RPMI8226 (cell line): ENCODE data around the gene MAP4K1.

Experiments
- DNase-seq: peaks from one replicate; pipeline ENCODE4 v3.0.0-alpha.2; 2015

MAP4K1 gene

GRCh38 chr19:38617764-38618589, at the start of gene MAP4K1:
MAP4K1 (minus strand) TSS chr19:38617953; CDS start chr19:38617895, 58 bp downstream.
- peak; percentile 80 for DNase-seq

GRCh38 chr19:38666663-38667511, 49.1 kb upstream of the MAP4K1 start:
- DNase-seq, result no peak

- no peak for DNase-seq
These were observed 48.4 kb upstream of the MAP4K1 start for GRCh38 chr19:38665950-38666662.

- DNase-seq, result no peak
These were observed 47.6 kb upstream of the MAP4K1 start for GRCh38 chr19:38665219-38665931.

GRCh38 chr19:38664503-38665211, 46.9 kb upstream of the MAP4K1 start:
- DNase-seq, result no peak

- no peak for DNase-seq
These were observed 46.3 kb upstream of the MAP4K1 start for GRCh38 chr19:38663957-38664502.

GRCh38 chr19:38663156-38663651, 45.5 kb upstream of the MAP4K1 start:
- DNase-seq, result no peak

GRCh38 chr19:38662537-38663155, 44.9 kb upstream of the MAP4K1 start:
- DNase-seq, result no peak

- DNase-seq, result no peak
These were observed 44.2 kb upstream of the MAP4K1 start for GRCh38 chr19:38661996-38662395.

GRCh38 chr19:38661136-38661535, 43.4 kb upstream of the MAP4K1 start:
- DNase-seq, result no peak

GRCh38 chr19:38660724-38661123, 43.0 kb upstream of the MAP4K1 start:
- DNase-seq, result no peak

GRCh38 chr19:38658462-38659306, 40.9 kb upstream of the MAP4K1 start:
- no peak for DNase-seq

GRCh38 chr19:38657633-38658222, 40.0 kb upstream of the MAP4K1 start:
- no peak for DNase-seq

- no peak for DNase-seq
These were observed 38.6 kb upstream of the MAP4K1 start for GRCh38 chr19:38656171-38656981.

GRCh38 chr19:38655148-38655824, 37.5 kb upstream of the MAP4K1 start:
- DNase-seq, result no peak

- no peak for DNase-seq
These were observed 36.9 kb upstream of the MAP4K1 start for GRCh38 chr19:38654628-38655055.

GRCh38 chr19:38653028-38653571, 35.3 kb upstream of the MAP4K1 start:
- no peak for DNase-seq
